T-cell (primary cell): ENCODE results near the gene SDC1. TPM values are rescaled to one million over a fixed set of nuclear protein-coding genes. Genes with fewer than 3 reads are reported as not detected.
"Not testable (repeated sequence)": the region's sequence is repeated elsewhere in the genome, so short reads cannot be mapped to it uniquely, and the experiment has no call there.

Source experiments
- ATAC-seq, 4 experiments: fragments of 200-7000 bp in 3 of 4; fragments of 150-1000 bp in 1 of 4; cut with Tn5 transposase; replicated peaks in 1 of 4; 1 replicate in 3 of 4; 2 replicates in 1 of 4; pipeline ENCODE4 v1.10.0; 2021; ENCODE audit warnings: moderate library complexity in 3 of 4, mild to moderate bottlenecking in 2 of 4, moderate number of reproducible peaks in 1 of 4
- CTCF ChIA-PET, 2 donors: fragments of 300-600 bp; sonication (Branson Sonifier 250); formaldehyde crosslinking; loops; one replicate each; lab custom pipeline; 2022; ENCODE audit warnings: antibody characterized with exemption in 2 of 2; lab: Charles Lee
- POLR2A ChIA-PET, 2 donors: fragments of 300-600 bp; sonication (Branson Sonifier 250); formaldehyde crosslinking; loops; one replicate each; lab custom pipeline; 2022; ENCODE audit warnings: antibody characterized with exemption in 2 of 2; lab: Charles Lee
- DNase-seq, 35 experiments: peaks; one replicate each; pipeline versions ENCODE4 v3.0.0 to v3.0.0-alpha.2; 2013 to 2023
- H3K27ac ChIP-seq: one replicate; pipeline ENCODE4 v1.5.1; 2013; ENCODE audit warnings: low read length
- H3K27me3 ChIP-seq, 2 experiments: replicated peaks in 1 of 2; 1 replicate in 1 of 2; 2 replicates in 1 of 2; pipeline versions ENCODE4 v1.6.1 to v1.7.0; 2013; ENCODE audit warnings: low read length in 1 of 2, mixed read lengths in 1 of 2; ENCODE audit not compliant: control insufficient read depth in 2 of 2, insufficient read depth in 2 of 2; ENCODE audit errors: extremely low read depth in 1 of 2
- H3K36me3 ChIP-seq, 2 donors: 1 replicate in 1 of 2; 2 replicates in 1 of 2; pipeline versions ENCODE4 v1.6.1 to v1.7.0; 2013; ENCODE audit warnings: low read length in 1 of 2; ENCODE audit not compliant: control insufficient read depth in 2 of 2, insufficient read depth in 1 of 2; ENCODE audit errors: extremely low read depth in 1 of 2
- H3K4me1 ChIP-seq, 2 experiments: 1 replicate in 1 of 2; 2 replicates in 1 of 2; pipeline versions ENCODE4 v1.6.1 to v1.7.0; 2013; ENCODE audit warnings: low read length in 2 of 2, mixed read lengths in 1 of 2; ENCODE audit not compliant: insufficient read depth in 2 of 2, control insufficient read depth in 1 of 2; ENCODE audit errors: extremely low read depth in 1 of 2
- H3K4me3 ChIP-seq, 2 donors: 1 replicate in 1 of 2; 2 replicates in 1 of 2; pipeline versions ENCODE4 v1.5.1 to v1.7.0; 2013; ENCODE audit warnings: mild to moderate bottlenecking in 2 of 2, low read length in 1 of 2, moderate library complexity in 1 of 2; ENCODE audit not compliant: control insufficient read depth in 1 of 2; ENCODE audit errors: extremely low read depth in 1 of 2
- H3K9me3 ChIP-seq: 2 replicates; pipeline ENCODE4 v1.7.0; 2013
- H3K27ac Mint-ChIP-seq, 2 donors: one replicate each; pipeline ENCODE4 v1.8.0; 2020 to 2021; ENCODE audit warnings: mild to moderate bottlenecking in 2 of 2, mixed read lengths in 2 of 2
- H3K27me3 Mint-ChIP-seq, 2 donors: one replicate each; pipeline ENCODE4 v1.8.0; 2021 to 2022; ENCODE audit warnings: mixed read lengths in 2 of 2
- H3K36me3 Mint-ChIP-seq: one replicate; pipeline ENCODE4 v1.8.0; 2021; ENCODE audit warnings: mixed read lengths
- H3K4me1 Mint-ChIP-seq, 3 donors: one replicate each; pipeline ENCODE4 v1.8.0; 2020 to 2022; ENCODE audit warnings: mixed read lengths in 3 of 3, mild to moderate bottlenecking in 1 of 3
- H3K4me3 Mint-ChIP-seq, 3 donors: one replicate each; pipeline ENCODE4 v1.8.0; 2020 to 2022; ENCODE audit warnings: mild to moderate bottlenecking in 3 of 3, mixed read lengths in 3 of 3, moderate library complexity in 3 of 3
- H3K9me3 Mint-ChIP-seq, 3 donors: one replicate each; pipeline ENCODE4 v1.8.0; 2020 to 2022; ENCODE audit warnings: mixed read lengths in 3 of 3
- WGBS: methylation state at CpG from one replicate; pipeline ENCODE4 v1.1.5; 2013; ENCODE audit warnings: missing lambda C conversion rate; ENCODE audit not compliant: insufficient coverage; 5-methylcytosine and 5-hydroxymethylcytosine counted together
- total RNA-seq, 35 experiments: library from RNA in 6 of 35; stranded (reverse) in 6 of 35; fragments of 120-200 nt in 1 of 35; gene quantifications; one replicate each; pipeline versions ENCODE4 v1.2.1 to v1.2.4 and lab custom pipeline; 2013 to 2026

SDC1 gene
- 1 to 10 TPM in 1 of 5 donors, under 1 TPM in 2, not detected in 2; 0.82 to 1.2 (median 0.99) TPM for total RNA-seq
- total RNA-seq (2013) = 0.18 TPM
- 0 to 1.3 (median 0.04) reads per million in 29 experiments for total RNA-seq (lab: John Stamatoyannopoulos, UW)

GRCh38 chr2:20224716-20225293 lies at the start of gene SDC1:
SDC1 (minus strand) TSS chr2:20225130; CDS start chr2:20224867, 263 bp downstream.
- Mint-ChIP-seq H3K36me3 (no peaks in the 10 kb centered on the region), H3K27me3 (peaks cover 49 to 70% of the 10 kb centered on the region in 2 donors), H3K4me1 (peaks cover 0 to 12% (median 10%) of the 10 kb centered on the region in 3 donors), H3K9me3 (no peaks in the 10 kb centered on the region), H3K4me3 (peak within 1 kb of the TSS; percentile 51 to 66 (median 61)), H3K27ac (no peak within 1 kb of the TSS)
- H3K36me3 ChIP-seq = no peaks in the 10 kb centered on the region
- WGBS = 2% methylated on average over 56 of the region's 65 CpGs
- H3K4me3 ChIP-seq = peak within 1 kb of the TSS in 1 of 2 donors; percentile 70
- ChIA-PET POLR2A (no interaction called here), CTCF (no interaction called here)
- peaks cover 9 to 58% of the 10 kb centered on the region in 2 experiments for H3K27me3 ChIP-seq
- ATAC-seq (peak in 2 of 4 experiments; percentile 26 to 35), DNase-seq (no peak)
- H3K9me3 ChIP-seq = no peaks in the 10 kb centered on the region
- peaks cover 0 to 21% of the 10 kb centered on the region in 2 experiments for H3K4me1 ChIP-seq
- H3K27ac ChIP-seq = no peak within 1 kb of the TSS

GRCh38 chr2:20273042-20273441 lies 48.1 kb upstream of the SDC1 start:
- POLR2A ChIA-PET = no interaction called here
- Mint-ChIP-seq H3K27ac (no peak overlapping the region), H3K4me3 (no peak overlapping the region), H3K27me3 (no peaks in the 10 kb centered on the region), H3K4me1 (peaks cover 17 to 23% (median 18%) of the 10 kb centered on the region in 3 donors), H3K9me3 (no peaks in the 10 kb centered on the region), H3K36me3 (peaks cover 23% of the 10 kb centered on the region)
- Histone ChIP-seq H3K4me1 (no peaks in the 10 kb centered on the region), H3K27me3 (no peaks in the 10 kb centered on the region), H3K4me3 (no peak overlapping the region), H3K9me3 (no peaks in the 10 kb centered on the region), H3K27ac (no peak overlapping the region), H3K36me3 (peaks cover 5 to 32% of the 10 kb centered on the region in 2 donors)
- CTCF ChIA-PET = no interaction called here
- DNase-seq = no peak
- WGBS = no CpG with 5 or more reads among the region's 4 CpGs
- ATAC-seq = no peak

- peaks cover 5 to 26% of the 10 kb centered on the region in 2 donors for H3K36me3 ChIP-seq
- POLR2A ChIA-PET = not testable (repeated sequence)
- peaks cover 35% of the 10 kb centered on the region for H3K36me3 Mint-ChIP-seq
Measured at GRCh38 chr2:20268317-20268716, 43.4 kb upstream of the SDC1 start.

GRCh38 chr2:20267529-20267928 lies 42.6 kb upstream of the SDC1 start:
- Mint-ChIP-seq H3K36me3 (peaks cover 36% of the 10 kb centered on the region), H3K9me3 (no peaks in the 10 kb centered on the region), H3K27me3 (no peaks in the 10 kb centered on the region), H3K27ac (peak overlapping the region in 1 of 2 donors; percentile 34), H3K4me3 (no peak overlapping the region), H3K4me1 (peaks cover 8 to 14% (median 11%) of the 10 kb centered on the region in 3 donors)
- Histone ChIP-seq H3K27ac (no peak overlapping the region), H3K27me3 (no peaks in the 10 kb centered on the region), H3K9me3 (no peaks in the 10 kb centered on the region), H3K4me1 (no peaks in the 10 kb centered on the region), H3K36me3 (peaks cover 5 to 20% of the 10 kb centered on the region in 2 donors), H3K4me3 (no peak overlapping the region)
- ATAC-seq (no peak), DNase-seq (no peak)
- 100% methylated on average over 1 of the region's 2 CpGs for WGBS
- CTCF ChIA-PET = interaction anchor here in 1 of 2 donors (0.7 kb wide), 1 partner anchor 30 kb away, joined by 4 read pairs; no protein-coding TSS in a partner anchor
- POLR2A ChIA-PET = no interaction called here

More at GRCh38 chr2:20268317-20268716, 43.4 kb upstream of the SDC1 start:
- H3K4me1 ChIP-seq, H3K27me3 Mint-ChIP-seq, CTCF ChIA-PET, H3K9me3 Mint-ChIP-seq, H3K27me3 ChIP-seq, H3K27ac ChIP-seq, H3K9me3 ChIP-seq, H3K4me3 Mint-ChIP-seq, H3K27ac Mint-ChIP-seq, DNase-seq, ATAC-seq, H3K4me3 ChIP-seq: not testable (repeated sequence)
- no CpG with 5 or more reads among the region's 6 CpGs for WGBS
- H3K4me1 Mint-ChIP-seq = peaks cover 11 to 14% (median 11%) of the 10 kb centered on the region in 3 donors

GRCh38 chr2:20264629-20265028 lies 39.7 kb upstream of the SDC1 start:
- Mint-ChIP-seq H3K4me1 (peaks cover 0 to 10% (median 6%) of the 10 kb centered on the region in 3 donors), H3K36me3 (peaks cover 28% of the 10 kb centered on the region), H3K9me3 (no peaks in the 10 kb centered on the region), H3K27me3 (no peaks in the 10 kb centered on the region), H3K27ac (peak overlapping the region in 1 of 2 donors; percentile 48), H3K4me3 (no peak overlapping the region)
- Histone ChIP-seq H3K27ac (no peak overlapping the region), H3K27me3 (no peaks in the 10 kb centered on the region), H3K4me3 (no peak overlapping the region), H3K9me3 (no peaks in the 10 kb centered on the region), H3K36me3 (peaks cover 4 to 26% of the 10 kb centered on the region in 2 donors), H3K4me1 (no peaks in the 10 kb centered on the region)
- POLR2A ChIA-PET = interaction anchor here in 1 of 2 donors (0.8 to 1.0 kb wide), 2 partner anchors 14 to 54 kb away, joined by 4 to 5 read pairs; no protein-coding TSS in a partner anchor
- DNase-seq (no peak), ATAC-seq (no peak)
- WGBS = no CpG with 5 or more reads among the region's 2 CpGs
- CTCF ChIA-PET = interaction anchor here in 1 of 2 donors (0.7 kb wide), 1 partner anchor 172 kb away, joined by 4 read pairs; no protein-coding TSS in a partner anchor

- peaks cover 46% of the 10 kb centered on the region for H3K36me3 Mint-ChIP-seq
- no peaks in the 10 kb centered on the region for H3K27me3 ChIP-seq
Measured at GRCh38 chr2:20257411-20257810, 32.5 kb upstream of the SDC1 start.

More at GRCh38 chr2:20257411-20257810, 32.5 kb upstream of the SDC1 start:
- Histone ChIP-seq H3K4me1 (no peaks in the 10 kb centered on the region), H3K36me3 (peaks cover 22 to 63% of the 10 kb centered on the region in 2 donors), H3K27ac (no peak overlapping the region), H3K4me3 (no peak overlapping the region), H3K9me3 (no peaks in the 10 kb centered on the region)
- POLR2A ChIA-PET = no interaction called here
- ATAC-seq = no peak
- no peak overlapping the region for H3K4me3 Mint-ChIP-seq
- CTCF ChIA-PET = interaction anchor here in 1 of 2 donors (0.7 kb wide), 1 partner anchor 518 kb away, joined by 3 read pairs; no protein-coding TSS in a partner anchor
- no peak for DNase-seq
- no peaks in the 10 kb centered on the region for H3K9me3 Mint-ChIP-seq
- H3K4me1 Mint-ChIP-seq = peaks cover 0 to 2% (median 0%) of the 10 kb centered on the region in 3 donors
- no peaks in the 10 kb centered on the region for H3K27me3 Mint-ChIP-seq
- no peak overlapping the region for H3K27ac Mint-ChIP-seq
- no CpG with 5 or more reads among the region's 1 CpG for WGBS
